HL-60 (cell line): ENCODE results near the gene FOXP1.

Experiments
- DNase-seq, 2 experiments: peaks; one replicate each; pipeline ENCODE4 v3.0.0-alpha.2; 2010 to 2020; ENCODE audit warnings: low read depth in 1 of 2, low spot score in 1 of 2
- H3K27ac ChIP-seq: fragments of 250-450 bp; sonication (Bioruptor Pico); replicated peaks from 2 replicates; pipeline ENCODE4 v1.5.1; 2020; ENCODE audit warnings: mild to moderate bottlenecking, moderate library complexity
- H3K27me3 ChIP-seq: fragments of 250-450 bp; sonication (Bioruptor Pico); 2 replicates; pipeline ENCODE4 v1.5.1; 2021; ENCODE audit warnings: mild to moderate bottlenecking, moderate library complexity; ENCODE audit not compliant: insufficient read depth, poor library complexity, severe bottlenecking
- H3K4me3 ChIP-seq: replicated peaks from 2 replicates; pipeline ENCODE4 v1.5.1; 2011; ENCODE audit warnings: mild to moderate bottlenecking, control low read depth, low read length; ENCODE audit not compliant: insufficient read depth
- CTCF ChIP-seq: IDR thresholded peaks from one replicate; pipeline ENCODE4 v1.5.1; 2011; ENCODE audit warnings: low read length, control low read depth, inconsistent platforms; ENCODE audit not compliant: insufficient read depth
- GABPA ChIP-seq: IDR thresholded peaks from 2 replicates; pipeline ENCODE4 v1.6.1; 2012; ENCODE audit warnings: low read depth
- POLR2AphosphoS5 ChIP-seq: IDR thresholded peaks from 2 replicates; pipeline ENCODE4 v1.6.1; 2012; ENCODE audit warnings: low read depth
- REST ChIP-seq: IDR thresholded peaks from 2 replicates; pipeline ENCODE4 v1.6.1; 2012; ENCODE audit warnings: low read depth; ENCODE audit not compliant: insufficient replicate concordance
- SPI1 ChIP-seq: IDR thresholded peaks from 2 replicates; pipeline ENCODE4 v1.6.1; 2012; ENCODE audit warnings: low read depth, mild to moderate bottlenecking, borderline replicate concordance

FOXP1 gene

GRCh38 chr3:71149959-71150954 lies 433.3 kb downstream of the FOXP1 start:
- DNase-seq, result no peak
- H3K27me3 ChIP-seq, result no peaks in the 10 kb centered on the region
- TF ChIP-seq POLR2AphosphoS5 (no peak), SPI1 (no peak), CTCF (no peak), REST (no peak), GABPA (no peak)
- H3K4me3 ChIP-seq, result no peak overlapping the region
- H3K27ac ChIP-seq, result no peak overlapping the region

GRCh38 chr3:71148455-71149060 lies 435.0 kb downstream of the FOXP1 start:
- H3K27ac ChIP-seq, result no peak overlapping the region
- no peak for DNase-seq
- TF ChIP-seq CTCF (no peak), REST (no peak), POLR2AphosphoS5 (no peak), GABPA (no peak), SPI1 (no peak)
- no peaks in the 10 kb centered on the region for H3K27me3 ChIP-seq
- H3K4me3 ChIP-seq, result no peak overlapping the region

GRCh38 chr3:71146673-71147072 lies 436.9 kb downstream of the FOXP1 start:
- TF ChIP-seq CTCF, result no peak
- no peak for TF ChIP-seq POLR2AphosphoS5
- no peak for TF ChIP-seq REST
- no peak for TF ChIP-seq SPI1
- no peak for TF ChIP-seq GABPA
- Histone ChIP-seq H3K27ac (no peak overlapping the region), H3K4me3 (no peak overlapping the region), H3K27me3 (no peaks in the 10 kb centered on the region)
- no peak for DNase-seq
